SU-DHL-6 (cell line): Measurements from ENCODE around the gene ITGB7.

ENCODE experiments used
- CTCF ChIP-seq: fragments of 200-600 bp; sonication (generic); IDR thresholded peaks from one replicate; pipeline ENCODE4 v1.5.1; 2017; ENCODE audit warnings: antibody characterized with exemption, mild to moderate bottlenecking, low read length, moderate library complexity; ENCODE audit not compliant: insufficient read depth, poor library complexity, severe bottlenecking
- EZH2phosphoT487 ChIP-seq: fragments of 200-600 bp; sonication (generic), shearing (Covaris generic); conservative IDR thresholded peaks from 2 replicates; pipeline ENCODE4 v1.6.1; 2018; ENCODE audit warnings: mild to moderate bottlenecking, antibody characterized with exemption, low read length, moderate library complexity, mixed read lengths

GRCh38 chr12:53222806-53223261 is 15.8 kb upstream of the ITGB7 start:
- no peak for TF ChIP-seq CTCF
- TF ChIP-seq EZH2phosphoT487 = no peak
